ENCODE measurements around the gene BLOC1S1.

BLOC1S1 gene

GRCh38 chr12:55712700-55713415, 3.0 kb upstream of the BLOC1S1 start:
- no peak for DNase-seq

- no peak for DNase-seq
These were observed 2.1 kb upstream of the BLOC1S1 start for GRCh38 chr12:55713721-55714120.

- DNase-seq = no peak
These were observed 579 bp upstream of the BLOC1S1 start for GRCh38 chr12:55715169-55715764.

- no peak for DNase-seq
These were observed 724 bp downstream of the BLOC1S1 start for GRCh38 chr12:55716582-55716957.

- peak; percentile 55 for DNase-seq
These were observed 1.5 kb downstream of the BLOC1S1 start for GRCh38 chr12:55717011-55718007.

- no peak for DNase-seq
These were observed 2.2 kb downstream of the BLOC1S1 start for GRCh38 chr12:55718015-55718414.

- no peak for DNase-seq
These were observed 2.9 kb downstream of the BLOC1S1 start for GRCh38 chr12:55718624-55719275.

- no peak for DNase-seq
These were observed 3.5 kb downstream of the BLOC1S1 start for GRCh38 chr12:55719371-55719770.

- DNase-seq = no peak
These were observed 4.3 kb downstream of the BLOC1S1 start, which contains the start of gene RDH5 for GRCh38 chr12:55720071-55720564. TSS of gene RDH5 (plus strand) at chr12:55720393. CDS start at chr12:55721185, 792 bp downstream.

GRCh38 chr12:55720894-55721444, 5.1 kb downstream of the BLOC1S1 start:
- DNase-seq = peak; percentile 83

- DNase-seq = no peak
These were observed 5.9 kb downstream of the BLOC1S1 start for GRCh38 chr12:55721601-55722213.

- no peak for DNase-seq
These were observed 7.1 kb downstream of the BLOC1S1 start for GRCh38 chr12:55722948-55723347.

GRCh38 chr12:55723516-55724225, 7.8 kb downstream of the BLOC1S1 start:
- no peak for DNase-seq

GRCh38 chr12:55724226-55724939, 8.5 kb downstream of the BLOC1S1 start:
- DNase-seq = peak; percentile 91

GRCh38 chr12:55724940-55725309, 9.1 kb downstream of the BLOC1S1 start:
- DNase-seq = no peak

GRCh38 chr12:55725556-55725955, 9.7 kb downstream of the BLOC1S1 start:
- no peak for DNase-seq

- DNase-seq = no peak
These were observed 11.1 kb downstream of the BLOC1S1 start for GRCh38 chr12:55726971-55727370.

GRCh38 chr12:55727643-55728185, 11.9 kb downstream of the BLOC1S1 start:
- peak; percentile 77 for DNase-seq

GRCh38 chr12:55728186-55728938, 12.5 kb downstream of the BLOC1S1 start:
- DNase-seq = peak; percentile 58

Data from hematopoietic multipotent progenitor cell treated with erythropoietin and hydrocortisone succinate and interleukin-3 and kit ligand, for 6 days (in vitro differentiated cells).